T-cell (primary cell): Measurements from ENCODE around the gene L3MBTL3. TPM values are rescaled to one million over a fixed set of nuclear protein-coding genes. Genes with fewer than 3 reads are reported as not detected.
A peak's percentile ranks its signal among the peaks of the same experiment; 100 is the strongest.

Source experiments
- ATAC-seq, 4 experiments: fragments of 200-7000 bp in 3 of 4; fragments of 150-1000 bp in 1 of 4; cut with Tn5 transposase; replicated peaks in 1 of 4; 1 replicate in 3 of 4; 2 replicates in 1 of 4; pipeline ENCODE4 v1.10.0; 2021; ENCODE audit warnings: moderate library complexity in 3 of 4, mild to moderate bottlenecking in 2 of 4, moderate number of reproducible peaks in 1 of 4
- CTCF ChIA-PET, 2 donors: fragments of 300-600 bp; sonication (Branson Sonifier 250); formaldehyde crosslinking; loops; one replicate each; lab custom pipeline; 2022; ENCODE audit warnings: antibody characterized with exemption in 2 of 2; lab: Charles Lee
- POLR2A ChIA-PET, 2 donors: fragments of 300-600 bp; sonication (Branson Sonifier 250); formaldehyde crosslinking; loops; one replicate each; lab custom pipeline; 2022; ENCODE audit warnings: antibody characterized with exemption in 2 of 2; lab: Charles Lee
- DNase-seq, 35 experiments: peaks; one replicate each; pipeline versions ENCODE4 v3.0.0 to v3.0.0-alpha.2; 2013 to 2023
- H3K27ac ChIP-seq: one replicate; pipeline ENCODE4 v1.5.1; 2013; ENCODE audit warnings: low read length
- H3K27me3 ChIP-seq, 2 experiments: replicated peaks in 1 of 2; 1 replicate in 1 of 2; 2 replicates in 1 of 2; pipeline versions ENCODE4 v1.6.1 to v1.7.0; 2013; ENCODE audit warnings: low read length in 1 of 2, mixed read lengths in 1 of 2; ENCODE audit not compliant: control insufficient read depth in 2 of 2, insufficient read depth in 2 of 2; ENCODE audit errors: extremely low read depth in 1 of 2
- H3K36me3 ChIP-seq, 2 donors: 1 replicate in 1 of 2; 2 replicates in 1 of 2; pipeline versions ENCODE4 v1.6.1 to v1.7.0; 2013; ENCODE audit warnings: low read length in 1 of 2; ENCODE audit not compliant: control insufficient read depth in 2 of 2, insufficient read depth in 1 of 2; ENCODE audit errors: extremely low read depth in 1 of 2
- H3K4me1 ChIP-seq, 2 experiments: 1 replicate in 1 of 2; 2 replicates in 1 of 2; pipeline versions ENCODE4 v1.6.1 to v1.7.0; 2013; ENCODE audit warnings: low read length in 2 of 2, mixed read lengths in 1 of 2; ENCODE audit not compliant: insufficient read depth in 2 of 2, control insufficient read depth in 1 of 2; ENCODE audit errors: extremely low read depth in 1 of 2
- H3K4me3 ChIP-seq, 2 donors: 1 replicate in 1 of 2; 2 replicates in 1 of 2; pipeline versions ENCODE4 v1.5.1 to v1.7.0; 2013; ENCODE audit warnings: mild to moderate bottlenecking in 2 of 2, low read length in 1 of 2, moderate library complexity in 1 of 2; ENCODE audit not compliant: control insufficient read depth in 1 of 2; ENCODE audit errors: extremely low read depth in 1 of 2
- H3K9me3 ChIP-seq: 2 replicates; pipeline ENCODE4 v1.7.0; 2013
- H3K27ac Mint-ChIP-seq, 2 donors: one replicate each; pipeline ENCODE4 v1.8.0; 2020 to 2021; ENCODE audit warnings: mild to moderate bottlenecking in 2 of 2, mixed read lengths in 2 of 2
- H3K27me3 Mint-ChIP-seq, 2 donors: one replicate each; pipeline ENCODE4 v1.8.0; 2021 to 2022; ENCODE audit warnings: mixed read lengths in 2 of 2
- H3K36me3 Mint-ChIP-seq: one replicate; pipeline ENCODE4 v1.8.0; 2021; ENCODE audit warnings: mixed read lengths
- H3K4me1 Mint-ChIP-seq, 3 donors: one replicate each; pipeline ENCODE4 v1.8.0; 2020 to 2022; ENCODE audit warnings: mixed read lengths in 3 of 3, mild to moderate bottlenecking in 1 of 3
- H3K4me3 Mint-ChIP-seq, 3 donors: one replicate each; pipeline ENCODE4 v1.8.0; 2020 to 2022; ENCODE audit warnings: mild to moderate bottlenecking in 3 of 3, mixed read lengths in 3 of 3, moderate library complexity in 3 of 3
- H3K9me3 Mint-ChIP-seq, 3 donors: one replicate each; pipeline ENCODE4 v1.8.0; 2020 to 2022; ENCODE audit warnings: mixed read lengths in 3 of 3
- WGBS: methylation state at CpG from one replicate; pipeline ENCODE4 v1.1.5; 2013; ENCODE audit warnings: missing lambda C conversion rate; ENCODE audit not compliant: insufficient coverage; 5-methylcytosine and 5-hydroxymethylcytosine counted together
- total RNA-seq, 35 experiments: library from RNA in 6 of 35; stranded (reverse) in 6 of 35; fragments of 120-200 nt in 1 of 35; gene quantifications; one replicate each; pipeline versions ENCODE4 v1.2.1 to v1.2.4 and lab custom pipeline; 2013 to 2026

Gene L3MBTL3
- total RNA-seq, 5 donors from 2014 or later (not counting 1 experiment from before 2014, with no cell fraction given): 22.5 to 52.8 (median 30.4) TPM

GRCh38 chr6:130122243-130122642, 103.9 kb downstream of the L3MBTL3 start:
- no peak for ATAC-seq
- CTCF ChIA-PET: no interaction called here
- Histone ChIP-seq H3K36me3 (peaks cover 0 to 4% of the 10 kb centered on the region in 2 donors), H3K27ac (no peak overlapping the region), H3K27me3 (no peaks in the 10 kb centered on the region), H3K4me3 (no peak overlapping the region), H3K4me1 (peaks cover 0 to 2% of the 10 kb centered on the region in 2 experiments), H3K9me3 (no peaks in the 10 kb centered on the region)
- no peak for DNase-seq
- POLR2A ChIA-PET: interaction anchor here in 1 of 2 donors (0.5 kb wide), 1 partner anchor 14 kb away, joined by 13 read pairs; no protein-coding TSS in a partner anchor
- Mint-ChIP-seq H3K36me3 (peaks cover 50% of the 10 kb centered on the region), H3K9me3 (peaks cover 0 to 3% (median 0%) of the 10 kb centered on the region in 3 donors), H3K4me3 (no peak overlapping the region), H3K4me1 (peaks cover 40 to 49% (median 44%) of the 10 kb centered on the region in 3 donors), H3K27ac (peak overlapping the region in 1 of 2 donors; percentile 62), H3K27me3 (no peaks in the 10 kb centered on the region)
- no CpG with 5 or more reads among the region's 2 CpGs for WGBS

GRCh38 chr6:130127195-130127594, 108.8 kb downstream of the L3MBTL3 start:
- Histone ChIP-seq H3K4me3 (no peak overlapping the region), H3K36me3 (no peaks in the 10 kb centered on the region), H3K27me3 (no peaks in the 10 kb centered on the region), H3K27ac (no peak overlapping the region), H3K4me1 (peaks cover 11 to 18% of the 10 kb centered on the region in 2 experiments), H3K9me3 (no peaks in the 10 kb centered on the region)
- 20% methylated on average over 1 of the region's 2 CpGs for WGBS
- Mint-ChIP-seq H3K27ac (peak overlapping the region; percentile 53 to 70), H3K36me3 (peaks cover 54% of the 10 kb centered on the region), H3K4me1 (peaks cover 68 to 75% (median 71%) of the 10 kb centered on the region in 3 donors), H3K9me3 (peaks cover 0 to 3% (median 0%) of the 10 kb centered on the region in 3 donors), H3K4me3 (no peak overlapping the region), H3K27me3 (no peaks in the 10 kb centered on the region)
- no peak for ATAC-seq
- CTCF ChIA-PET: no interaction called here
- POLR2A ChIA-PET: interaction anchor here in 1 of 2 donors (0.6 kb wide), 1 partner anchor 28 kb away, joined by 4 read pairs; no protein-coding TSS in a partner anchor
- no peak for DNase-seq

GRCh38 chr6:130128326-130128725, 109.9 kb downstream of the L3MBTL3 start:
- Mint-ChIP-seq H3K9me3 (peaks cover 0 to 3% (median 0%) of the 10 kb centered on the region in 3 donors), H3K4me1 (peaks cover 73 to 80% (median 73%) of the 10 kb centered on the region in 3 donors), H3K27ac (peak overlapping the region; percentile 57 to 75), H3K4me3 (no peak overlapping the region), H3K36me3 (peaks cover 46% of the 10 kb centered on the region), H3K27me3 (no peaks in the 10 kb centered on the region)
- Histone ChIP-seq H3K27ac (no peak overlapping the region), H3K9me3 (no peaks in the 10 kb centered on the region), H3K36me3 (no peaks in the 10 kb centered on the region), H3K27me3 (no peaks in the 10 kb centered on the region), H3K4me1 (peaks cover 18 to 24% of the 10 kb centered on the region in 2 experiments), H3K4me3 (no peak overlapping the region)
- ATAC-seq (no peak), DNase-seq (no peak)
- POLR2A ChIA-PET: interaction anchor here in 1 of 2 donors (0.6 kb wide), 2 partner anchors 19 to 119 kb away, joined by 3 to 6 read pairs; no protein-coding TSS in a partner anchor
- CTCF ChIA-PET: no interaction called here
- no CpG with 5 or more reads among the region's 5 CpGs for WGBS

GRCh38 chr6:130129762-130130246, 111.4 kb downstream of the L3MBTL3 start:
- Mint-ChIP-seq H3K4me1 (peaks cover 86 to 89% (median 88%) of the 10 kb centered on the region in 3 donors), H3K27ac (peak overlapping the region; percentile 91 to 95), H3K27me3 (no peaks in the 10 kb centered on the region), H3K36me3 (peaks cover 37% of the 10 kb centered on the region), H3K9me3 (peaks cover 0 to 3% (median 0%) of the 10 kb centered on the region in 3 donors), H3K4me3 (peak overlapping the region in 1 of 3 donors; percentile 44)
- 100% methylated on average over 3 of the region's 6 CpGs for WGBS
- no peaks in the 10 kb centered on the region for H3K9me3 ChIP-seq
- no peaks in the 10 kb centered on the region for H3K27me3 ChIP-seq
- peak overlapping the region; percentile 91 for H3K27ac ChIP-seq
- ATAC-seq (no peak), DNase-seq (no peak)
- H3K36me3 ChIP-seq: no peaks in the 10 kb centered on the region
- H3K4me1 ChIP-seq: peaks cover 24 to 39% of the 10 kb centered on the region in 2 experiments
- H3K4me3 ChIP-seq: no peak overlapping the region
- POLR2A ChIA-PET: interaction anchor here in 1 of 2 donors (0.6 kb wide), 1 partner anchor 11 kb away, joined by 4 read pairs; no protein-coding TSS in a partner anchor
- CTCF ChIA-PET: interaction anchor here (0.7 to 1.8 kb wide), 2 partner anchors 153 to 1136 kb away, joined by 3 to 4 read pairs; no protein-coding TSS in a partner anchor

GRCh38 chr6:130132286-130132701, 113.9 kb downstream of the L3MBTL3 start:
- H3K27ac ChIP-seq: peak overlapping the region; percentile 91
- peaks cover 36 to 47% of the 10 kb centered on the region in 2 experiments for H3K4me1 ChIP-seq
- H3K9me3 ChIP-seq: no peaks in the 10 kb centered on the region
- H3K27ac Mint-ChIP-seq: peak overlapping the region; percentile 91 to 95
- peak overlapping the region; percentile 54 to 71 (median 62) for H3K4me3 Mint-ChIP-seq
- peaks cover 0 to 11% of the 10 kb centered on the region in 2 donors for H3K36me3 ChIP-seq
- no peaks in the 10 kb centered on the region for H3K9me3 Mint-ChIP-seq
- H3K27me3 Mint-ChIP-seq: no peaks in the 10 kb centered on the region
- 5% methylated on average over 4 of the region's 6 CpGs for WGBS
- ChIA-PET CTCF (interaction anchor here (0.7 to 1.3 kb wide), 7 partner anchors 8 to 642 kb away, joined by 3 read pairs; no protein-coding TSS in a partner anchor), POLR2A (interaction anchor here in 1 of 2 donors (0.5 to 0.7 kb wide), 5 partner anchors 18 to 634 kb away, joined by 3 to 5 read pairs (median 4); no protein-coding TSS in a partner anchor)
- H3K27me3 ChIP-seq: no peaks in the 10 kb centered on the region
- ATAC-seq (peak; percentile 89 to 93 (median 92)), DNase-seq (peak; percentile 17 to 84 (median 69))
- H3K4me1 Mint-ChIP-seq: peaks cover 88 to 98% (median 89%) of the 10 kb centered on the region in 3 donors
- peaks cover 32% of the 10 kb centered on the region for H3K36me3 Mint-ChIP-seq
- H3K4me3 ChIP-seq: peak overlapping the region in 1 of 2 donors; percentile 20

- no peaks in the 10 kb centered on the region for H3K9me3 ChIP-seq
- H3K36me3 ChIP-seq: peaks cover 0 to 18% of the 10 kb centered on the region in 2 donors
- ATAC-seq (no peak), DNase-seq (peak in 1 of 35 experiments; percentile 43)
- H3K4me1 Mint-ChIP-seq: peaks cover 92 to 99% (median 94%) of the 10 kb centered on the region in 3 donors
- ChIA-PET CTCF (interaction anchor here (0.6 to 1.9 kb wide), 12 partner anchors 9 to 652 kb away, joined by 3 to 13 read pairs (median 4); partner anchors contain the start of genes SAMD3 (in 1 of the 2) and TMEM244 (in 1 of the 2)), POLR2A (interaction anchor here (0.7 to 0.9 kb wide), 2 partner anchors 12 to 83 kb away, joined by 3 to 8 read pairs; no protein-coding TSS in a partner anchor)
- H3K9me3 Mint-ChIP-seq: no peaks in the 10 kb centered on the region
- no peaks in the 10 kb centered on the region for H3K27me3 Mint-ChIP-seq
- H3K27ac Mint-ChIP-seq: peak overlapping the region; percentile 91 to 95
- H3K36me3 Mint-ChIP-seq: peaks cover 32% of the 10 kb centered on the region
- no peaks in the 10 kb centered on the region for H3K27me3 ChIP-seq
- WGBS: no CpG with 5 or more reads among the region's 2 CpGs
- H3K4me1 ChIP-seq: peaks cover 47 to 50% of the 10 kb centered on the region in 2 experiments
- peak overlapping the region in 1 of 3 donors; percentile 64 for H3K4me3 Mint-ChIP-seq
- H3K4me3 ChIP-seq: no peak overlapping the region
- H3K27ac ChIP-seq: peak overlapping the region; percentile 91
Observed at GRCh38 chr6:130134582-130134981, 116.2 kb downstream of the L3MBTL3 start.
